ENCODE results near the gene GREB1.

The GREB1 gene

GRCh38 chr2:11610624-11611242, 76.9 kb downstream of the GREB1 start:
- DNase-seq (ENCODE audit: low read depth): no peak
- TF ChIP-seq, protein P1, sequence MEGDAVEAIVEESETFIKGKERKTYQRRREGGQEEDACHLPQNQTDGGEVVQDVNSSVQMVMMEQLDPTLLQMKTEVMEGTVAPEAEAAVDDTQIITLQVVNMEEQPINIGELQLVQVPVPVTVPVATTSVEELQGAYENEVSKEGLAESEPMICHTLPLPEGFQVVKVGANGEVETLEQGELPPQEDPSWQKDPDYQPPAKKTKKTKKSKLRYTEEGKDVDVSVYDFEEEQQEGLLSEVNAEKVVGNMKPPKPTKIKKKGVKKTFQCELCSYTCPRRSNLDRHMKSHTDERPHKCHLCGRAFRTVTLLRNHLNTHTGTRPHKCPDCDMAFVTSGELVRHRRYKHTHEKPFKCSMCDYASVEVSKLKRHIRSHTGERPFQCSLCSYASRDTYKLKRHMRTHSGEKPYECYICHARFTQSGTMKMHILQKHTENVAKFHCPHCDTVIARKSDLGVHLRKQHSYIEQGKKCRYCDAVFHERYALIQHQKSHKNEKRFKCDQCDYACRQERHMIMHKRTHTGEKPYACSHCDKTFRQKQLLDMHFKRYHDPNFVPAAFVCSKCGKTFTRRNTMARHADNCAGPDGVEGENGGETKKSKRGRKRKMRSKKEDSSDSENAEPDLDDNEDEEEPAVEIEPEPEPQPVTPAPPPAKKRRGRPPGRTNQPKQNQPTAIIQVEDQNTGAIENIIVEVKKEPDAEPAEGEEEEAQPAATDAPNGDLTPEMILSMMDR (conservative IDR thresholded peaks at IDR 0.05; ENCODE audit: low read depth, low read length): no peak
- H3K4me3 ChIP-seq (ENCODE audit: low read length): no peak overlapping the region

DNA sequence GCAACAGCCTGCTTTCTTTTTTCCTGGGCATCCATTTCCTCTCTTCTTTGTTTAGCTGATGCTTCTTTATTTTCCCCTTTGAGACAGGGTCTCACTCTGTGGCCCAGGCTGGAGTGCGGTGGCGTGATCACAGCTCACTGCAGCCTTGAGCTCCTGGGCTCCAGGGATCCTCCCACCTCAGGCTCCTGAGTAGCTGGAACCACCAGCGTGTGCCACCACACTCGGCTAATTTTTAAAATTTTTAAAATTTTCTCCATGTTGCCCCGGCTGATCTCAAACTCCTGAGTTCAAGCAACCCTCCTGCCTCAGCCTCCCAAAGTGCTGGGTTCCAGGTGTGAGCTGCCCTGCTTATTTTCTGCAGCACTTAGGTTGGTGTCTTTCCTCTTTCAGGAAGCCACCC, 77.4 kb downstream of the GREB1 start:
- TF ChIP-seq, protein P1 (conservative IDR thresholded peaks at IDR 0.05; ENCODE audit: low read depth, low read length): no peak
- no peak for DNase-seq (ENCODE audit: low read depth)
- H3K4me3 ChIP-seq (ENCODE audit: low read length): no peak overlapping the region

DNA sequence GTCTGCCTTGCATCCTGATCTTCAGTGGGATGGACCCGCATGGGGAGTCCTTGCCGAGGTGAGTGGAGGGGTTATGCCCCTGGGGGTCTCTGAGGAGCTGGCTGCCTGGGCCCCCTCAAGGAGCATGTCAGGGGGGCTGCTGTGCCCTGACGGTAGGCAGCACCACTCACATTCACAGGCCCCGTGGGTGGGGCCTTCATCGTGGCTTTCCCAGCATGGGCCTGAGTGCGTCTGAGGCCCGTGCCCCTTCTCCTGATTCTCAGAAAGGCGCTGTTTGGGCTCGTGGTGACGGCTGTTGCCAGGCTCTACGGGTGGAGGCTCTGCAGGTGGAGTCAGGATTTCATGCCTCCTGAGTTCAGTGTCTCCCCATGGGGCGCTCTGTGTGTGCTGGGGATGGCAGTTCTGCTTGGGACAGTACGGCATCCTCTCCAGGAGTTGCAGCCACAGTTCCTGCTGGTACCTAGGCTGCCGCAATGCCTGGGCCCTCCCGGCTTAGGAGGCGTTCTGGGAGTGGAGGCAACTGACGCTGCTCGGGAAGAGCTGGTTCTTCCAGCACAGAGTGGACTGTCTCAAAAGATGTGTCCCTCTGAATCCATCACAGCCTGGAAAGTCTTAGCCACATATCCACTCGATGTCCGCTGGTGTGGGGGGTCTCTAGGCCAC, 78.8 kb downstream of the GREB1 start:
- no peak for DNase-seq (ENCODE audit: low read depth)
- no peak overlapping the region for H3K4me3 ChIP-seq (ENCODE audit: low read length)
- TF ChIP-seq, protein P1 (conservative IDR thresholded peaks at IDR 0.05; ENCODE audit: low read depth, low read length): no peak

GRCh38 chr2:11613297-11613696, 79.5 kb downstream of the GREB1 start:
- DNase-seq (ENCODE audit: low read depth): no peak
- no peak overlapping the region for H3K4me3 ChIP-seq (ENCODE audit: low read length)
- TF ChIP-seq, protein P1 (conservative IDR thresholded peaks at IDR 0.05; ENCODE audit: low read depth, low read length): no peak

GRCh38 chr2:11615209-11615608, 81.4 kb downstream of the GREB1 start:
- DNase-seq (ENCODE audit: low read depth): no peak

DNA sequence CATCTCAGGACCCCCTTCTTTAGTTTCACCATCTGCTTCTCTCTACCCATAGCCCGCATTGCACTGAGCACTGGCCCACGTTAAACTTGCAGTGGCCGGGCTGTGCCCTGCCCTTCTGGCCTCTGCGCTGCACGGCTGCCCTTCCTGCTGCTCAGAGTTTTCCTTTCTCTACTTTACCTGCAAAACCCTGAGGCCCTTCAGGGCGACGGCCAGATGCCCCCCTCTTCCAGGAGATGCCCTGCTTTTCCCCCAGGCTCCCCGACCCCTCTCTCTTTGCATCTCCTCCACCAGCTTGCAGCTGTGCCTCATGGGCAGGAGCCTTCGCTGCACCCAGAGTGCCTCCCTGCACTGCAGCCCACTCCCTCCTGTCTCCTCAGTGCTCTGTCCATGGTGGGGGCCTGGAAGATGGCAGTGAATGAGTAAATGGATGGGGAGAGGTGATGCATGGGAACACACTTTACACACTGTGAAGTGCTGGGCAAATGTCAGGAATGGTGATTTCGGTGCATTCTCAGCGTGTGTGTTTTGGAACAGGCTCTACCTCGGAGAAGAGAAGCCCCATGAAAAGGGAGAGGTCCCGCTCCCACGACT, 82.3 kb downstream of the GREB1 start:
- TF ChIP-seq, protein P1 (conservative IDR thresholded peaks at IDR 0.05; ENCODE audit: low read depth, low read length): no peak
- no peak for DNase-seq (ENCODE audit: low read depth)
- no peak overlapping the region for H3K4me3 ChIP-seq (ENCODE audit: low read length)

More at GRCh38 chr2:11615209-11615608, 81.4 kb downstream of the GREB1 start:
- TF ChIP-seq, protein P1 (conservative IDR thresholded peaks at IDR 0.05; ENCODE audit: low read depth, low read length): no peak
- H3K4me3 ChIP-seq (ENCODE audit: low read length): no peak overlapping the region

Measured in retinal pigment epithelial cell (primary cell).